Globus pallidus (tissue), 1 donor: ENCODE measurements around the gene PSD2.

Experiments
- DNase-seq: peaks from one replicate; pipeline ENCODE4 v3.0.0-alpha.2; 2015; ENCODE audit warnings: low spot score

Gene PSD2

GRCh38 chr5:139881143-139881733, 85.6 kb downstream of the PSD2 start:
- DNase-seq: no peak

DNA sequence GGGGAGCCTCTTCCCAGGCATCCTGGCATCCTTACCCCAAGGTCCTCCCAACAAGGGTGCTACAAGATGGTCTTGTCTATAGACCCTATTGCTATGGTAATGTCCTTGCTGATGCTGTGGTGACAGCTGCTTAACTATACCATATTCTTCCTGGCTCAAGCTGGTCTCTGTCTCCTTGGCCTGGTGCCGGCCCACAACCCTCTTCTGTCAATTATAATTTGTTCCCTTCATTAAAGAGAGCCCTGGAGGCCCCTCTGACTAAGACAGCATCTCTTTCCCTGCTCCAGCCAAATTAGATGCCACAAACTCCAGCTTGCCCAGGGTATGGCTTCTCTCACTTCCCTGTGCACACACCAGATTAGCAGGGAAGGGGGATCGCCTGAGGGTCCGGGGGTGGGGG, 86.7 kb downstream of the PSD2 start:
- no peak for DNase-seq

DNA sequence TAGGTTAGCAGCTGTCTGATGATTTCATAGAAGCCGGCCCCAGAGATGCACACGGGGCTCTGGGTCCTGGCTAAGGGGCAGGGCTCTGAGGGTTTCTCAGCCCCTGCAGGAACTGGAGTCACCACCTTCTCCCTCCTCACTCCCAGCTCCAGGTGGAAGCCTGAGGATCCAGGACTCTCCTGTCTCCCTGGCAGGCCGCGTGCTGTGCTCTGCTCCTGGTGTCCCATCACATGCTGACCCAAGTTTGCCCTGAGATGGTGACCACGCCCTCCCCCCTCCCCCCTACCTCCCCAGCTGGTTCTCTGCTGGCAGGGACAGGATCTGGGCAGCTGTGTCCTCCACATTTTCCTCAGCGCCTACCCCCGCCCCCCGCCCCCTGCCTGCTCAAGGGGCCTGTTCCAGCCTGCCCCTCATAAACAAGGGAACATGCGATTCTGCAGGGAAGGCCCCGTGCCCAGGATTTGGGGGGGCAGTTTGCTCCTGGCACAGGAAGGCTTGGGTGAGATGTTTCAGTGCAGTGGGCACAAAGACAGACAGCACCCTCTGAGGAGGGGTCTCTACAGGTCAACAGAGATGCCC, 87.4 kb downstream of the PSD2 start:
- no peak for DNase-seq

DNA sequence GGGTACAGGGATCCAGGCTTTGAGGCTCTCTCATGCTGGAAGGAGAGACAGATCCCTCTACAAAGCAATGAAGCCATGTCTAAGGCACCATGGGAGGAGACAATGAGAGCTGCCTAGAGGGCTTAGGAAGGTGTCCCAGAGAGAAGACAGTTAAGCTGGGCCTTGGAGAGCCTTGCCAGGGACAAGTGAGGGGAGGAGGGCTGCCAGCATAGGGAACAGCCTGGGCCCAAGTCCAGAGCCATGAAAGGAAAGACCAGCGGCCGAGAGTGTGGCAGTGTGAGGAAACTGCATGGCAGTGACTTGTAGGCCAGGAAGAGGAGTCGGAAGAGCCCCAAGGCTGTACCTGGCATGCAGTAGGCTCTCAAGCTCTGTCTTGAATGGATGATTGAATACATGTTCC, 88.5 kb downstream of the PSD2 start:
- no peak for DNase-seq

GRCh38 chr5:139884734-139885133, 89.1 kb downstream of the PSD2 start:
- DNase-seq: no peak

- no peak for DNase-seq
Observed at GRCh38 chr5:139885172-139885856, 89.7 kb downstream of the PSD2 start.

- DNase-seq: no peak
Observed at GRCh38 chr5:139885857-139886208, 90.2 kb downstream of the PSD2 start.

GRCh38 chr5:139886213-139886612, 90.6 kb downstream of the PSD2 start:
- no peak for DNase-seq

DNA sequence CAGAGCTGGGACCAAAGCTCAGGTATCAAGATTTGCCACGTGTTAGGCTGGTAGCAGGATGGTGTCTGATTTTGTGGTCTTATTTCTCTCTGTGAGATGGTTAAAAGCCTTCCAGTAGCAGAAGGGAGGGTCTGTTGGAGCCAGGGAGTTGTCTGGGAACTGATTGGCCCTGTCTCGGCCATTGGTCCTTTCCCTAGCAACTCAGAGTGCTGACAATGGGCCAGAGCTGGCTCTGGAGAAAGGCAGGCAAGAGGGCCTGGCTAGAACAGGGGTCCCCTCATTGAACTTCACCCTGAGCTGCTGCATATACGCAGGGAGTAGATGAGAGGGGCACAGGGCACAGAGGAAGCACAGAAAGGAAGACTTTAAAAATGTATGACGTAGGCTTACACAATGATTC, 92.8 kb downstream of the PSD2 start:
- DNase-seq: no peak

- no peak for DNase-seq
Observed at GRCh38 chr5:139889410-139889809, 93.8 kb downstream of the PSD2 start.

GRCh38 chr5:139893873-139894272, 98.3 kb downstream of the PSD2 start:
- DNase-seq: no peak
